ENCODE measurements around the gene PPP2R5A.

PPP2R5A gene

GRCh38 chr1:212353181-212353580, 68.0 kb downstream of the PPP2R5A start:
- peak; percentile 25 for DNase-seq

GRCh38 chr1:212354464-212354863, 69.3 kb downstream of the PPP2R5A start:
- no peak overlapping the region for H4K5ac ChIP-seq (ENCODE audit: low read length)
- H3K18ac ChIP-seq (ENCODE audit: low read length) = no peak overlapping the region
- no peaks in the 10 kb centered on the region for H3K27me3 ChIP-seq (ENCODE audit: insufficient read depth, low read length, poor library complexity)
- H3K56ac ChIP-seq (ENCODE audit: low read length) = no peak overlapping the region
- no peak overlapping the region for H3K4me3 ChIP-seq (ENCODE audit: low read length)
- H3K4me2 ChIP-seq (ENCODE audit: low read length) = no peak overlapping the region
- H3K4me1 ChIP-seq (ENCODE audit: control insufficient read depth, low read depth, low read length) = no peaks in the 10 kb centered on the region
- H3K4ac ChIP-seq (ENCODE audit: low read depth, low read length) = no peak overlapping the region
- no peaks in the 10 kb centered on the region for H3K36me3 ChIP-seq (ENCODE audit: control insufficient read depth, insufficient read depth, low read length)
- H3K79me2 ChIP-seq (ENCODE audit: control insufficient read depth, insufficient read depth, low read length) = no peaks in the 10 kb centered on the region
- H2BK120ac ChIP-seq (ENCODE audit: low read depth, low read length) = no peak overlapping the region
- no peak overlapping the region for H3K27ac ChIP-seq (ENCODE audit: low read depth, low read length)
- no peak overlapping the region for H2BK5ac ChIP-seq (ENCODE audit: low read length)
- no peak for DNase-seq
- no peak overlapping the region for H3K9ac ChIP-seq (ENCODE audit: low read length)
- H4K8ac ChIP-seq (ENCODE audit: low read depth, low read length) = no peak overlapping the region
- H2AK5ac ChIP-seq (ENCODE audit: low read length) = no peak overlapping the region
- no peak overlapping the region for H2BK15ac ChIP-seq (replicated peaks; ENCODE audit: low read depth)
- no peaks in the 10 kb centered on the region for H3K79me1 ChIP-seq (ENCODE audit: low read length)
- H3K23ac ChIP-seq (ENCODE audit: low read length) = no peak overlapping the region
- no CpG with 5 or more reads among the region's 3 CpGs for WGBS (ENCODE audit: extremely low coverage, insufficient coverage, low lambda C conversion rate)

More at GRCh38 chr1:212353181-212353580, 68.0 kb downstream of the PPP2R5A start:
- Histone ChIP-seq H3K27ac (ENCODE audit: low read depth, low read length) (no peak overlapping the region), H3K79me2 (ENCODE audit: control insufficient read depth, insufficient read depth, low read length) (no peaks in the 10 kb centered on the region), H3K27me3 (ENCODE audit: insufficient read depth, low read length, poor library complexity) (no peaks in the 10 kb centered on the region), H3K4me3 (ENCODE audit: low read length) (no peak overlapping the region), H3K56ac (ENCODE audit: low read length) (no peak overlapping the region), H4K5ac (ENCODE audit: low read length) (no peak overlapping the region), H3K4me2 (ENCODE audit: low read length) (no peak overlapping the region), H3K36me3 (ENCODE audit: control insufficient read depth, insufficient read depth, low read length) (no peaks in the 10 kb centered on the region), H2BK15ac (replicated peaks; ENCODE audit: low read depth) (no peak overlapping the region), H2BK120ac (ENCODE audit: low read depth, low read length) (no peak overlapping the region), H3K4me1 (ENCODE audit: control insufficient read depth, low read depth, low read length) (no peaks in the 10 kb centered on the region), H3K79me1 (ENCODE audit: low read length) (no peaks in the 10 kb centered on the region), H2AK5ac (ENCODE audit: low read length) (no peak overlapping the region), H3K9ac (ENCODE audit: low read length) (no peak overlapping the region), H3K23ac (ENCODE audit: low read length) (no peak overlapping the region), H2BK5ac (ENCODE audit: low read length) (no peak overlapping the region), H3K18ac (ENCODE audit: low read length) (no peak overlapping the region), H3K4ac (ENCODE audit: low read depth, low read length) (no peak overlapping the region), H4K8ac (ENCODE audit: low read depth, low read length) (no peak overlapping the region)
- WGBS (ENCODE audit: extremely low coverage, insufficient coverage, low lambda C conversion rate) = no CpG with 5 or more reads among the region's 2 CpGs

- Histone ChIP-seq H4K5ac (ENCODE audit: low read length) (no peak overlapping the region), H3K4me2 (ENCODE audit: low read length) (no peak overlapping the region), H3K79me1 (ENCODE audit: low read length) (no peaks in the 10 kb centered on the region), H3K79me2 (ENCODE audit: control insufficient read depth, insufficient read depth, low read length) (no peaks in the 10 kb centered on the region), H3K56ac (ENCODE audit: low read length) (no peak overlapping the region), H3K27ac (ENCODE audit: low read depth, low read length) (no peak overlapping the region), H2BK15ac (replicated peaks; ENCODE audit: low read depth) (no peak overlapping the region), H3K4me1 (ENCODE audit: control insufficient read depth, low read depth, low read length) (no peaks in the 10 kb centered on the region), H2AK5ac (ENCODE audit: low read length) (no peak overlapping the region), H3K4ac (ENCODE audit: low read depth, low read length) (no peak overlapping the region), H3K9ac (ENCODE audit: low read length) (no peak overlapping the region), H3K27me3 (ENCODE audit: insufficient read depth, low read length, poor library complexity) (no peaks in the 10 kb centered on the region), H3K36me3 (ENCODE audit: control insufficient read depth, insufficient read depth, low read length) (no peaks in the 10 kb centered on the region), H3K18ac (ENCODE audit: low read length) (no peak overlapping the region), H4K8ac (ENCODE audit: low read depth, low read length) (no peak overlapping the region), H3K4me3 (ENCODE audit: low read length) (no peak overlapping the region), H3K23ac (ENCODE audit: low read length) (no peak overlapping the region), H2BK5ac (ENCODE audit: low read length) (no peak overlapping the region), H2BK120ac (ENCODE audit: low read depth, low read length) (no peak overlapping the region)
- no peak for DNase-seq
- no CpG with 5 or more reads among the region's 3 CpGs for WGBS (ENCODE audit: extremely low coverage, insufficient coverage, low lambda C conversion rate)
These were observed 70.2 kb downstream of the PPP2R5A start for GRCh38 chr1:212355230-212355969.

GRCh38 chr1:212359794-212360479, 74.7 kb downstream of the PPP2R5A start:
- no peak overlapping the region for H2BK5ac ChIP-seq (ENCODE audit: low read length)
- no peaks in the 10 kb centered on the region for H3K79me2 ChIP-seq (ENCODE audit: control insufficient read depth, insufficient read depth, low read length)
- H3K79me1 ChIP-seq (ENCODE audit: low read length) = no peaks in the 10 kb centered on the region
- H3K4me2 ChIP-seq (ENCODE audit: low read length) = no peak overlapping the region
- no peak overlapping the region for H4K8ac ChIP-seq (ENCODE audit: low read depth, low read length)
- H2AK5ac ChIP-seq (ENCODE audit: low read length) = no peak overlapping the region
- no peak overlapping the region for H2BK15ac ChIP-seq (replicated peaks; ENCODE audit: low read depth)
- H2BK120ac ChIP-seq (ENCODE audit: low read depth, low read length) = no peak overlapping the region
- no peak overlapping the region for H3K27ac ChIP-seq (ENCODE audit: low read depth, low read length)
- H3K4me3 ChIP-seq (ENCODE audit: low read length) = no peak overlapping the region
- no peak overlapping the region for H3K4ac ChIP-seq (ENCODE audit: low read depth, low read length)
- no peak for DNase-seq
- H3K36me3 ChIP-seq (ENCODE audit: control insufficient read depth, insufficient read depth, low read length) = no peaks in the 10 kb centered on the region
- no peak overlapping the region for H4K5ac ChIP-seq (ENCODE audit: low read length)
- no CpG with 5 or more reads among the region's 4 CpGs for WGBS (ENCODE audit: extremely low coverage, insufficient coverage, low lambda C conversion rate)
- no peaks in the 10 kb centered on the region for H3K27me3 ChIP-seq (ENCODE audit: insufficient read depth, low read length, poor library complexity)
- H3K56ac ChIP-seq (ENCODE audit: low read length) = no peak overlapping the region
- no peak overlapping the region for H3K18ac ChIP-seq (ENCODE audit: low read length)
- no peak overlapping the region for H3K9ac ChIP-seq (ENCODE audit: low read length)
- no peaks in the 10 kb centered on the region for H3K4me1 ChIP-seq (ENCODE audit: control insufficient read depth, low read depth, low read length)
- H3K23ac ChIP-seq (ENCODE audit: low read length) = no peak overlapping the region

- Histone ChIP-seq H3K79me1 (ENCODE audit: low read length) (no peaks in the 10 kb centered on the region), H3K4ac (ENCODE audit: low read depth, low read length) (no peak overlapping the region), H3K4me3 (ENCODE audit: low read length) (no peak overlapping the region), H3K36me3 (ENCODE audit: control insufficient read depth, insufficient read depth, low read length) (no peaks in the 10 kb centered on the region), H2AK5ac (ENCODE audit: low read length) (no peak overlapping the region), H2BK120ac (ENCODE audit: low read depth, low read length) (no peak overlapping the region), H4K8ac (ENCODE audit: low read depth, low read length) (no peak overlapping the region), H3K27me3 (ENCODE audit: insufficient read depth, low read length, poor library complexity) (no peaks in the 10 kb centered on the region), H2BK15ac (replicated peaks; ENCODE audit: low read depth) (no peak overlapping the region), H2BK5ac (ENCODE audit: low read length) (no peak overlapping the region), H3K23ac (ENCODE audit: low read length) (no peak overlapping the region), H3K18ac (ENCODE audit: low read length) (no peak overlapping the region), H3K79me2 (ENCODE audit: control insufficient read depth, insufficient read depth, low read length) (no peaks in the 10 kb centered on the region), H4K5ac (ENCODE audit: low read length) (no peak overlapping the region), H3K56ac (ENCODE audit: low read length) (no peak overlapping the region), H3K4me1 (ENCODE audit: control insufficient read depth, low read depth, low read length) (peaks cover 3% of the 10 kb centered on the region), H3K27ac (ENCODE audit: low read depth, low read length) (no peak overlapping the region), H3K9ac (ENCODE audit: low read length) (no peak overlapping the region), H3K4me2 (ENCODE audit: low read length) (no peak overlapping the region)
- DNase-seq = no peak
- no CpG with 5 or more reads among the region's 7 CpGs for WGBS (ENCODE audit: extremely low coverage, insufficient coverage, low lambda C conversion rate)
These were observed 79.8 kb downstream of the PPP2R5A start for GRCh38 chr1:212364985-212365384.

Data from mesendoderm (in vitro differentiated cells).